Measurements from ENCODE around the gene SWAP70.
A peak's percentile ranks its signal among the peaks of the same experiment; 100 is the strongest.

Gene SWAP70

GRCh38 chr11:9796854-9797253 lies 133.0 kb downstream of the SWAP70 start:
- TF ChIP-seq TCF4 (CRISPR knock-in tag; IDR thresholded peaks at IDR 0.05; ENCODE audit: borderline replicate concordance) (no peak), ISL1 (CRISPR knock-in tag; IDR thresholded peaks at IDR 0.05) (no peak)
- no peak for ATAC-seq

GRCh38 chr11:9797300-9797699 lies 133.4 kb downstream of the SWAP70 start:
- no peak for TF ChIP-seq RARB (CRISPR knock-in tag; IDR thresholded peaks at IDR 0.05)
- TF ChIP-seq TOX (CRISPR knock-in tag; IDR thresholded peaks at IDR 0.05; ENCODE audit: borderline replicate concordance), result no peak
- TF ChIP-seq SNAI2 (CRISPR knock-in tag; IDR thresholded peaks at IDR 0.05), result no peak
- TF ChIP-seq BACH2 (CRISPR knock-in tag; IDR thresholded peaks at IDR 0.05; ENCODE audit: borderline replicate concordance), result no peak
- no peak for TF ChIP-seq ZNF8 (CRISPR knock-in tag; IDR thresholded peaks at IDR 0.05)
- TF ChIP-seq ARNTL (CRISPR knock-in tag; IDR thresholded peaks at IDR 0.05; ENCODE audit: borderline replicate concordance, low read depth), result no peak
- no peak for TF ChIP-seq POU6F1 (CRISPR knock-in tag; IDR thresholded peaks at IDR 0.05; ENCODE audit: borderline replicate concordance, low read depth)
- no peak for TF ChIP-seq GLIS3 (CRISPR knock-in tag; IDR thresholded peaks at IDR 0.05)
- no peak for TF ChIP-seq OSR1 (CRISPR knock-in tag; IDR thresholded peaks at IDR 0.05)
- no peak for TF ChIP-seq CSRNP3 (CRISPR knock-in tag; IDR thresholded peaks at IDR 0.05)

GRCh38 chr11:9799886-9800285 lies 136.0 kb downstream of the SWAP70 start:
- no peak for TF ChIP-seq TOX (CRISPR knock-in tag; IDR thresholded peaks at IDR 0.05; ENCODE audit: borderline replicate concordance)
- no peak for TF ChIP-seq ZC3H10 (CRISPR knock-in tag; IDR thresholded peaks at IDR 0.05)
- TF ChIP-seq CSDC2 (CRISPR knock-in tag; IDR thresholded peaks at IDR 0.05), result no peak
- no peak for TF ChIP-seq TSHZ2 (CRISPR knock-in tag; IDR thresholded peaks at IDR 0.05)
- TF ChIP-seq ARNTL (CRISPR knock-in tag; IDR thresholded peaks at IDR 0.05; ENCODE audit: borderline replicate concordance, low read depth), result no peak
- no peak for TF ChIP-seq GLIS3 (CRISPR knock-in tag; IDR thresholded peaks at IDR 0.05)
- TF ChIP-seq ISL1 (CRISPR knock-in tag; IDR thresholded peaks at IDR 0.05), result no peak
- no peak for TF ChIP-seq PPARA (CRISPR knock-in tag; IDR thresholded peaks at IDR 0.05; ENCODE audit: borderline replicate concordance)
- TF ChIP-seq SNAI2 (CRISPR knock-in tag; IDR thresholded peaks at IDR 0.05), result no peak
- no peak for TF ChIP-seq OSR1 (CRISPR knock-in tag; IDR thresholded peaks at IDR 0.05)
- TF ChIP-seq PATZ1 (CRISPR knock-in tag; IDR thresholded peaks at IDR 0.05; ENCODE audit: borderline replicate concordance), result no peak
- ATAC-seq, result no peak

More at GRCh38 chr11:9797300-9797699, 133.4 kb downstream of the SWAP70 start:
- no peak for ATAC-seq

- peak; percentile 92 for ATAC-seq
- TF ChIP-seq ESRRG (CRISPR knock-in tag; IDR thresholded peaks at IDR 0.05), result 0 out of 2 replicates have a peak, but pooled peaks have one; percentile 16
- TF ChIP-seq ISL1 (CRISPR knock-in tag; IDR thresholded peaks at IDR 0.05), result peak; percentile 76
- TF ChIP-seq TSHZ2 (CRISPR knock-in tag; IDR thresholded peaks at IDR 0.05), result no peak
- TF ChIP-seq CSDC2 (CRISPR knock-in tag; IDR thresholded peaks at IDR 0.05), result peak; percentile 58; the same call in 1 of the 2 replicates
- TF ChIP-seq GLIS3 (CRISPR knock-in tag; IDR thresholded peaks at IDR 0.05), result no peak
- TF ChIP-seq ZFP3 (CRISPR knock-in tag; IDR thresholded peaks at IDR 0.05), result peak; percentile 61; the same call in 1 of the 2 replicates
Measured at GRCh38 chr11:9802291-9802861, 138.5 kb downstream of the SWAP70 start.
